Measurements from ENCODE around the gene MLC1.

Gene MLC1

GRCh38 chr22:50121202-50121740 is 36.0 kb upstream of the MLC1 start:
- no peak for TF ChIP-seq CTCF (IDR thresholded peaks at IDR 0.05; ENCODE audit: insufficient read depth, low read depth, low read length, missing control alignments)
- DNase-seq (ENCODE audit: low read depth): no peak
- no peak overlapping the region for H3K4me3 ChIP-seq (ENCODE audit: low read length)

- no peak for TF ChIP-seq CTCF (IDR thresholded peaks at IDR 0.05; ENCODE audit: insufficient read depth, low read depth, low read length, missing control alignments)
- H3K4me3 ChIP-seq (ENCODE audit: low read length): no peak overlapping the region
- DNase-seq (ENCODE audit: low read depth): no peak
Observed at GRCh38 chr22:50119768-50120251, 34.6 kb upstream of the MLC1 start.

- H3K4me3 ChIP-seq (ENCODE audit: low read length): no peak overlapping the region
- TF ChIP-seq CTCF (IDR thresholded peaks at IDR 0.05; ENCODE audit: insufficient read depth, low read depth, low read length, missing control alignments): no peak
- DNase-seq (ENCODE audit: low read depth): no peak
Observed at GRCh38 chr22:50119169-50119767, 34.0 kb upstream of the MLC1 start.

- H3K4me3 ChIP-seq (ENCODE audit: low read length): no peak overlapping the region
- no peak for DNase-seq (ENCODE audit: low read depth)
- no peak for TF ChIP-seq CTCF (IDR thresholded peaks at IDR 0.05; ENCODE audit: insufficient read depth, low read depth, low read length, missing control alignments)
Observed at GRCh38 chr22:50118557-50119168, 33.4 kb upstream of the MLC1 start.

DNA sequence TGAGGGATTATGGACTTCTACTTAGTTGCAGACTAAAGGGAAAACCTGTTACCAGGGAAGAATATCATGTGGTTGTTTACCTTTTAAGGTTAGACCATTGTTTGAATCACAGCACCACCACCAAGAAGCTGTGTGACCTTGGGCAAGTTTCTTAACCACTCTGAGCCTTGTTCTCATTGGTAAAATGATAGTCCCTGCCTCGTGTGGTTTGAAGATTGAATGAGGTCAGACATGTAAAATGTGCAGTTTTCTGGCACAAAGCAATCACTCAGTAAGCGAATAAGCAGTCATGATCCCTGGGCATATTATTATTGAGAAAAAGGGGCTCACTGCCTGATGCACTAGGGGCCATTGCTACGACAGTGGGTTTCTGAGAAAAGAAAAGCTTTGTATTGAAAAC is 32.9 kb upstream of the MLC1 start:
- DNase-seq (ENCODE audit: low read depth): no peak
- H3K4me3 ChIP-seq (ENCODE audit: low read length): no peak overlapping the region
- TF ChIP-seq CTCF (IDR thresholded peaks at IDR 0.05; ENCODE audit: insufficient read depth, low read depth, low read length, missing control alignments): no peak

- no peak overlapping the region for H3K4me3 ChIP-seq (ENCODE audit: low read length)
- no peak for DNase-seq (ENCODE audit: low read depth)
- no peak for TF ChIP-seq CTCF (IDR thresholded peaks at IDR 0.05; ENCODE audit: insufficient read depth, low read depth, low read length, missing control alignments)
Observed at GRCh38 chr22:50117168-50117762, 32.0 kb upstream of the MLC1 start.

Measured in epithelial cell of esophagus (primary cell).